ENCODE results near the gene CPLX3. TPM values are rescaled to one million over a fixed set of nuclear protein-coding genes. Genes with fewer than 3 reads are reported as not detected.

The CPLX3 gene
- total and polyA plus RNA-seq, 8 donors = 0.14 TPM; not detected in 7

- peak within 1 kb of the TSS; percentile 80 to 89 for H3K4me3 ChIP-seq
- TF ChIP-seq, protein P1, sequence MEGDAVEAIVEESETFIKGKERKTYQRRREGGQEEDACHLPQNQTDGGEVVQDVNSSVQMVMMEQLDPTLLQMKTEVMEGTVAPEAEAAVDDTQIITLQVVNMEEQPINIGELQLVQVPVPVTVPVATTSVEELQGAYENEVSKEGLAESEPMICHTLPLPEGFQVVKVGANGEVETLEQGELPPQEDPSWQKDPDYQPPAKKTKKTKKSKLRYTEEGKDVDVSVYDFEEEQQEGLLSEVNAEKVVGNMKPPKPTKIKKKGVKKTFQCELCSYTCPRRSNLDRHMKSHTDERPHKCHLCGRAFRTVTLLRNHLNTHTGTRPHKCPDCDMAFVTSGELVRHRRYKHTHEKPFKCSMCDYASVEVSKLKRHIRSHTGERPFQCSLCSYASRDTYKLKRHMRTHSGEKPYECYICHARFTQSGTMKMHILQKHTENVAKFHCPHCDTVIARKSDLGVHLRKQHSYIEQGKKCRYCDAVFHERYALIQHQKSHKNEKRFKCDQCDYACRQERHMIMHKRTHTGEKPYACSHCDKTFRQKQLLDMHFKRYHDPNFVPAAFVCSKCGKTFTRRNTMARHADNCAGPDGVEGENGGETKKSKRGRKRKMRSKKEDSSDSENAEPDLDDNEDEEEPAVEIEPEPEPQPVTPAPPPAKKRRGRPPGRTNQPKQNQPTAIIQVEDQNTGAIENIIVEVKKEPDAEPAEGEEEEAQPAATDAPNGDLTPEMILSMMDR (IDR thresholded peaks at IDR 0.05) = peak; percentile 76 to 86
- DNase-seq = peak; percentile 87 to 99 (median 92)
- H3K4me1 ChIP-seq = peaks cover 17 to 30% of the 10 kb centered on the region in 2 donors
- intact Hi-C loops (cut with DNase I) = no loop called here
- peak; percentile 96 for ATAC-seq
- H3K27me3 ChIP-seq = no peaks in the 10 kb centered on the region
- peaks cover 0 to 66% of the 10 kb centered on the region in 2 donors for H3K36me3 ChIP-seq
- no peaks in the 10 kb centered on the region for H3K9me3 ChIP-seq
- H3K27ac ChIP-seq = peak within 1 kb of the TSS; percentile 84 to 87
Observed at GRCh38 chr15:74842581-74843444, 16.4 kb downstream of the CPLX3 start, which contains the start of gene ULK3. ULK3 (minus strand) TSS chr15:74843156; CDS start chr15:74843105, 51 bp downstream.

DNA sequence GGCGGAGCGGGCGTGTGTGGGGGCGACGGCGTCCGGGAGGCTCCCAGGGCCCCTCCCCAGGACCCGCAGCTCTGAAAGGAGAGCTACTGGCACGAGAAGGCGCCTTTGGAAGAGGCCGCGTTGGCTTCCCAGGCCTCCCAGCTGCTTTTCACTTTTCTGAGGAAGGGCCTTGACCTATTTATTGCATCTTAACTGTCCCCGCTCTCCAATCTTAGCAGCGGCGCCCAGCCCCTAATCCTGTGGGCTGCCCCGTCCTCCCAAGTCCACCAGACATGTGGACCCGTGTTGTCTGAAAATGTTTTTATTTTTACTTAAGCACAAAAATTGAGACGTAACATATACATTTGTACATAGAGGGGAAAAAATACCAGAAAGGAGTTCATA lies 17.0 kb downstream of the CPLX3 start:
- Histone ChIP-seq H3K4me3 (peak overlapping the region; percentile 80 to 89), H3K27me3 (no peaks in the 10 kb centered on the region), H3K9me3 (no peaks in the 10 kb centered on the region), H3K4me1 (peaks cover 17 to 30% of the 10 kb centered on the region in 2 donors), H3K36me3 (peaks cover 0 to 66% of the 10 kb centered on the region in 2 donors), H3K27ac (peak overlapping the region; percentile 83 to 84)
- DNase-seq = no peak
- intact Hi-C loops (cut with DNase I) = no loop called here
- no peak for ATAC-seq
- TF ChIP-seq, protein P1 (IDR thresholded peaks at IDR 0.05) = no peak

GRCh38 chr15:74843891-74844299 lies 17.5 kb downstream of the CPLX3 start:
- intact Hi-C loops (cut with DNase I) = no loop called here
- H3K27me3 ChIP-seq = no peaks in the 10 kb centered on the region
- H3K9me3 ChIP-seq = no peaks in the 10 kb centered on the region
- peaks cover 0 to 66% of the 10 kb centered on the region in 2 donors for H3K36me3 ChIP-seq
- no peak for DNase-seq
- TF ChIP-seq, protein P1 (IDR thresholded peaks at IDR 0.05) = no peak
- H3K27ac ChIP-seq = peak overlapping the region in 1 of 2 donors; percentile 84
- H3K4me3 ChIP-seq = peak overlapping the region in 1 of 2 donors; percentile 80
- ATAC-seq = no peak
- H3K4me1 ChIP-seq = peaks cover 17 to 30% of the 10 kb centered on the region in 2 donors

DNA sequence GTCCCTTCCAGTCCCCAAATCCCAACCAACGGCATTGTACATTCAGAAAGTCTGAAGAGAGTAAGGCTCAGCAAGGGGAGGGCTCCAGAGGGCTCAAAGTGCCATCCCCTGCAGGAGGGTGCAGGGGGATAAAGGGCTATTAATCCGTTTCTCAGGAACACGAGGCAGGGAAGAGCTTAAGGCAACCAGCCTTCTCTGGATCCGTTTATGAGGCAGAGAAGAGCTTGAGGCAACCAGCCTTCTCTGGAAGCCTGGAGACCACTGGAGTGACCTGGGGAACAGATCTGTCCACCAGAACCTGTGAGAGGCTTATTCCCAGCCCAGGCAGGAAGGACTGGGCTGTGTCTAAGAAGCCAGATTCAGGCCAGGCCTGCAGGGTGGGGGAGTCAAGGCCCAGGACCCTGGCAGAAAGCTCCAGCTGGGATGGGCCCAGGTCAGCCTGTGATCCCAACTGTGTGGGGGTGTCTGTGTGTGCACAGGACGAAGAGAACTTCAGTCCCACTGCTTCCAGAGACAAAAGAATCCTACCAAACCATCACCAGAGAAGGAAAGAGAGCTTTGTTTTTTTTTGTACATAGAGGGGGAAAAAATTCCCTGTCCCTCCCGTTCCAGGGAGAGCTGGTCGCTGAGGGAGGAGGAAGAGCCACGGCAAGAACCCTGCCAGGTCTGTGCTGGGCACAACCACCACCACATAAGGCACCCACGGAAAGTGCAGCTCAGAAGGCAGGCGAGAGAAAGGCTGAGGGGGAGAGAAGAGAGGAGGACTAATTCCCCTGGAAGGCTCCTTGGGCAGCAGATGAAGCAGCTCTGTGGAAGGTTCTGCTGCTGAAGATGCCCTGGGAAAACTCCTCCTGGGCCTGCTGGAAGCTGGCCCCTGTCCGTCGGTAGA lies 18.1 kb downstream of the CPLX3 start:
- Histone ChIP-seq H3K27me3 (no peaks in the 10 kb centered on the region), H3K4me3 (no peak overlapping the region), H3K36me3 (peaks cover 0 to 66% of the 10 kb centered on the region in 2 donors), H3K4me1 (peaks cover 17 to 30% of the 10 kb centered on the region in 2 donors), H3K27ac (peak overlapping the region in 1 of 2 donors; percentile 38), H3K9me3 (no peaks in the 10 kb centered on the region)
- intact Hi-C loops (cut with DNase I) = no loop called here
- TF ChIP-seq, protein P1 (IDR thresholded peaks at IDR 0.05) = no peak
- no peak for DNase-seq
- no peak for ATAC-seq
